ENCODE measurements around the gene CCDC57. TPM values are rescaled to one million over a fixed set of nuclear protein-coding genes. Genes with fewer than 3 reads are reported as not detected.

CCDC57 gene
- total RNA-seq, 1 donor from 2014 or later, result 15.0 TPM

GRCh38 chr17:82073446-82073845, 139.2 kb downstream of the CCDC57 start:
- no peaks in the 10 kb centered on the region for H3K9me3 ChIP-seq (ENCODE audit: low read depth)
- Mint-ChIP-seq H3K36me3 (peaks cover 3% of the 10 kb centered on the region), H3K9me3 (no peaks in the 10 kb centered on the region), H3K4me1 (peaks cover 2% of the 10 kb centered on the region), H3K4me3 (no peak overlapping the region), H3K27ac (no peak overlapping the region), H3K27me3 (ENCODE audit: insufficient read depth, low read depth) (peaks cover 4% of the 10 kb centered on the region)
- no peaks in the 10 kb centered on the region for H3K36me3 ChIP-seq
- no peaks in the 10 kb centered on the region for H3K79me2 ChIP-seq (ENCODE audit: low read depth)
- TF ChIP-seq EZH2 (IDR thresholded peaks at IDR 0.05), result no peak
- TF ChIP-seq CTCF (IDR thresholded peaks at IDR 0.05), result no peak
- no peak for TF ChIP-seq EZH2phosphoT487 (IDR thresholded peaks at IDR 0.05)
- H3K4me1 ChIP-seq, result no peaks in the 10 kb centered on the region
- no peak overlapping the region for H3K4me2 ChIP-seq
- DNase-seq (ENCODE audit: low spot score), result no peak
- H4K20me1 ChIP-seq (ENCODE audit: low read depth), result peaks cover 8% of the 10 kb centered on the region
- H2AFZ ChIP-seq (replicated peaks), result no peak overlapping the region
- no peak overlapping the region for H3K4me3 ChIP-seq
- H3K27ac ChIP-seq, result no peak overlapping the region
- peaks cover 41% of the 10 kb centered on the region for H3K27me3 ChIP-seq
- no peak overlapping the region for H3K9ac ChIP-seq
- H3F3A ChIP-seq (ENCODE audit: low read depth), result peaks cover 26% of the 10 kb centered on the region

- Mint-ChIP-seq H3K27ac (no peak overlapping the region), H3K4me3 (no peak overlapping the region), H3K9me3 (no peaks in the 10 kb centered on the region), H3K36me3 (no peaks in the 10 kb centered on the region), H3K27me3 (ENCODE audit: insufficient read depth, low read depth) (peaks cover 4% of the 10 kb centered on the region), H3K4me1 (no peaks in the 10 kb centered on the region)
- TF ChIP-seq EZH2phosphoT487 (IDR thresholded peaks at IDR 0.05) (no peak), CTCF (IDR thresholded peaks at IDR 0.05) (no peak), EZH2 (IDR thresholded peaks at IDR 0.05) (no peak)
- Histone ChIP-seq H3K4me2 (no peak overlapping the region), H3K36me3 (no peaks in the 10 kb centered on the region), H3K9ac (no peak overlapping the region), H3K27me3 (peaks cover 41% of the 10 kb centered on the region), H4K20me1 (ENCODE audit: low read depth) (peaks cover 8% of the 10 kb centered on the region), H2AFZ (replicated peaks) (no peak overlapping the region), H3K9me3 (ENCODE audit: low read depth) (no peaks in the 10 kb centered on the region), H3F3A (ENCODE audit: low read depth) (peaks cover 20% of the 10 kb centered on the region), H3K4me3 (no peak overlapping the region), H3K4me1 (no peaks in the 10 kb centered on the region), H3K27ac (no peak overlapping the region), H3K79me2 (ENCODE audit: low read depth) (no peaks in the 10 kb centered on the region)
- DNase-seq (ENCODE audit: low spot score), result no peak
Observed at GRCh38 chr17:82072827-82073226, 139.8 kb downstream of the CCDC57 start.

GRCh38 chr17:82070611-82071010, 142.0 kb downstream of the CCDC57 start:
- DNase-seq (ENCODE audit: low spot score), result no peak
- no peak overlapping the region for H3K4me3 Mint-ChIP-seq

More at GRCh38 chr17:82070611-82071010, 142.0 kb downstream of the CCDC57 start:
- H3K27ac Mint-ChIP-seq, result no peak overlapping the region
- Histone ChIP-seq H3F3A (ENCODE audit: low read depth) (peaks cover under 1% of the 10 kb centered on the region), H3K9ac (no peak overlapping the region), H3K4me2 (no peak overlapping the region), H3K36me3 (no peaks in the 10 kb centered on the region), H3K27ac (no peak overlapping the region), H3K27me3 (peaks cover 41% of the 10 kb centered on the region), H3K79me2 (ENCODE audit: low read depth) (no peaks in the 10 kb centered on the region), H4K20me1 (ENCODE audit: low read depth) (no peaks in the 10 kb centered on the region), H2AFZ (replicated peaks) (no peak overlapping the region), H3K9me3 (ENCODE audit: low read depth) (no peaks in the 10 kb centered on the region), H3K4me1 (peaks cover 6% of the 10 kb centered on the region), H3K4me3 (no peak overlapping the region)
- H3K9me3 Mint-ChIP-seq, result no peaks in the 10 kb centered on the region
- no peaks in the 10 kb centered on the region for H3K36me3 Mint-ChIP-seq
- H3K4me1 Mint-ChIP-seq, result peaks cover 5% of the 10 kb centered on the region
- no peak for TF ChIP-seq EZH2 (IDR thresholded peaks at IDR 0.05)
- no peak for TF ChIP-seq EZH2phosphoT487 (IDR thresholded peaks at IDR 0.05)
- no peak for TF ChIP-seq CTCF (IDR thresholded peaks at IDR 0.05)
- H3K27me3 Mint-ChIP-seq (ENCODE audit: insufficient read depth, low read depth), result peaks cover 7% of the 10 kb centered on the region
